OCI-LY7 (cell line): ENCODE measurements around the gene PHETA2. TPM values are rescaled to one million over a fixed set of nuclear protein-coding genes. Genes with fewer than 3 reads are reported as not detected.

ENCODE experiments used
- BruUV-seq: library from RNA; stranded (reverse); fragments of 400-500 nt; replicated peaks from 2 replicates; lab custom pipeline; 2021; lab: Mats Ljungman, UMichigan
- CTCF ChIA-PET: fragments of 300-600 bp; sonication (Branson Sonifier 250); formaldehyde crosslinking; loops from one replicate; lab custom pipeline; 2022; ENCODE audit warnings: antibody characterized with exemption; ENCODE audit not compliant: unreplicated experiment; lab: Charles Lee
- POLR2A ChIA-PET: fragments of 300-600 bp; sonication (Branson Sonifier 250); formaldehyde crosslinking; loops from one replicate; lab custom pipeline; 2022; ENCODE audit warnings: antibody characterized with exemption; lab: Charles Lee
- DNase-seq: peaks from one replicate; pipeline ENCODE4 v3.0.0-alpha.2; 2015; ENCODE audit warnings: low spot score
- H2AFZ ChIP-seq: fragments of 200-600 bp; sonication (generic), shearing (Covaris generic); 2 replicates; pipeline ENCODE4 v1.6.1; 2014; ENCODE audit warnings: mild to moderate bottlenecking, antibody characterized with exemption, low read length, moderate library complexity
- H3K27ac ChIP-seq: fragments of 200-600 bp; sonication (generic); 2 replicates; pipeline ENCODE4 v1.5.1; 2014; ENCODE audit warnings: mixed run types, low read depth, mild to moderate bottlenecking, moderate library complexity, low read length, inconsistent platforms; ENCODE audit not compliant: poor library complexity, severe bottlenecking
- H3K36me3 ChIP-seq: fragments of 200-600 bp; sonication (generic); 2 replicates; pipeline ENCODE4 v1.6.1; 2014; ENCODE audit warnings: mild to moderate bottlenecking, antibody characterized with exemption, low read length, moderate library complexity, mixed read lengths; ENCODE audit not compliant: insufficient read depth
- H3K4me1 ChIP-seq: fragments of 200-600 bp; sonication (generic); 2 replicates; pipeline ENCODE4 v1.5.1; 2014; ENCODE audit warnings: mild to moderate bottlenecking, low read length; ENCODE audit not compliant: insufficient read depth, poor library complexity, severe bottlenecking
- H3K4me2 ChIP-seq: fragments of 200-600 bp; sonication (generic); 2 replicates; pipeline ENCODE4 v1.6.1; 2014; ENCODE audit warnings: mild to moderate bottlenecking, low read length
- H3K4me3 ChIP-seq: fragments of 200-600 bp; sonication (generic); 2 replicates; pipeline ENCODE4 v1.5.1; 2014; ENCODE audit warnings: mild to moderate bottlenecking, low read depth, low read length; ENCODE audit not compliant: poor library complexity, severe bottlenecking
- H3K79me2 ChIP-seq: fragments of 200-600 bp; sonication (generic); 2 replicates; pipeline ENCODE4 v1.6.1; 2016; ENCODE audit warnings: low read depth, mild to moderate bottlenecking, low read length, moderate library complexity, mixed read lengths; ENCODE audit not compliant: insufficient read depth
- H3K9me2 ChIP-seq: fragments of 200-600 bp; sonication (generic); 2 replicates; pipeline ENCODE4 v1.6.1; 2016; ENCODE audit warnings: mild to moderate bottlenecking, low read length, mixed read lengths; ENCODE audit not compliant: insufficient read depth
- H3K9me3 ChIP-seq: fragments of 200-600 bp; sonication (generic); 2 replicates; pipeline ENCODE4 v1.6.1; 2014; ENCODE audit warnings: mild to moderate bottlenecking, mixed run types, low read length, mixed read lengths
- H4K20me1 ChIP-seq: fragments of 200-600 bp; sonication (generic); 2 replicates; pipeline ENCODE4 v1.6.1; 2014; ENCODE audit warnings: mild to moderate bottlenecking, antibody characterized with exemption, low read length, moderate library complexity, mixed read lengths; ENCODE audit not compliant: insufficient read depth
- EZH2phosphoT487 ChIP-seq: fragments of 200-600 bp; sonication (generic); IDR thresholded peaks from 2 replicates; pipeline ENCODE4 v1.6.1; 2018; ENCODE audit warnings: low read depth, borderline replicate concordance, mild to moderate bottlenecking, mixed run types, antibody characterized with exemption, low read length, moderate library complexity, mixed read lengths
- intact Hi-C: fragments of 100-400 bp; cut with micrococcal nuclease; formaldehyde crosslinking; loops from one replicate; pipeline ENCODE4 v1.10.0; 2022; ENCODE audit not compliant: unreplicated experiment
- total RNA-seq, 2 experiments: library from RNA; depleted of rRNA in 1 of 2; stranded (reverse); fragments of >200 nt in 1 of 2; shearing (Covaris generic) in 1 of 2; gene quantifications; 2 replicates each; pipeline ENCODE4 v1.2.3, GENCODE V29; 2014 to 2022
- TF ChIP-seq, protein P1 (sequence below): fragments of 200-600 bp; sonication (generic); conservative IDR thresholded peaks from 2 replicates; pipeline ENCODE4 v1.5.1; 2014; ENCODE audit warnings: mild to moderate bottlenecking, antibody characterized with exemption, low read length, moderate library complexity, mixed read lengths

Gene PHETA2
- total RNA-seq, 2 experiments from 2014 or later, result 0.23 TPM; not detected in 1

- Histone ChIP-seq H3K79me2 (no peaks in the 10 kb centered on the region), H3K36me3 (peaks cover 54% of the 10 kb centered on the region), H4K20me1 (no peaks in the 10 kb centered on the region), H2AFZ (no peak overlapping the region), H3K27ac (no peak overlapping the region), H3K4me2 (no peak overlapping the region), H3K9me3 (no peaks in the 10 kb centered on the region), H3K4me1 (peaks cover 10% of the 10 kb centered on the region), H3K9me2 (no peaks in the 10 kb centered on the region), H3K4me3 (no peak overlapping the region)
- intact Hi-C loops, result no loop called here
- no TSS peak for BruUV-seq
- ChIA-PET CTCF (no interaction called here), POLR2A (interaction anchor here (1.2 kb wide), 1 partner anchor 11 kb away, joined by 4 read pairs; no protein-coding TSS in a partner anchor)
- no peak for DNase-seq
- TF ChIP-seq, protein P1, sequence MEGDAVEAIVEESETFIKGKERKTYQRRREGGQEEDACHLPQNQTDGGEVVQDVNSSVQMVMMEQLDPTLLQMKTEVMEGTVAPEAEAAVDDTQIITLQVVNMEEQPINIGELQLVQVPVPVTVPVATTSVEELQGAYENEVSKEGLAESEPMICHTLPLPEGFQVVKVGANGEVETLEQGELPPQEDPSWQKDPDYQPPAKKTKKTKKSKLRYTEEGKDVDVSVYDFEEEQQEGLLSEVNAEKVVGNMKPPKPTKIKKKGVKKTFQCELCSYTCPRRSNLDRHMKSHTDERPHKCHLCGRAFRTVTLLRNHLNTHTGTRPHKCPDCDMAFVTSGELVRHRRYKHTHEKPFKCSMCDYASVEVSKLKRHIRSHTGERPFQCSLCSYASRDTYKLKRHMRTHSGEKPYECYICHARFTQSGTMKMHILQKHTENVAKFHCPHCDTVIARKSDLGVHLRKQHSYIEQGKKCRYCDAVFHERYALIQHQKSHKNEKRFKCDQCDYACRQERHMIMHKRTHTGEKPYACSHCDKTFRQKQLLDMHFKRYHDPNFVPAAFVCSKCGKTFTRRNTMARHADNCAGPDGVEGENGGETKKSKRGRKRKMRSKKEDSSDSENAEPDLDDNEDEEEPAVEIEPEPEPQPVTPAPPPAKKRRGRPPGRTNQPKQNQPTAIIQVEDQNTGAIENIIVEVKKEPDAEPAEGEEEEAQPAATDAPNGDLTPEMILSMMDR, result no peak
- no peak for TF ChIP-seq EZH2phosphoT487
These were observed 8.5 kb upstream of the PHETA2 start for GRCh38 chr22:42065438-42066125.

DNA sequence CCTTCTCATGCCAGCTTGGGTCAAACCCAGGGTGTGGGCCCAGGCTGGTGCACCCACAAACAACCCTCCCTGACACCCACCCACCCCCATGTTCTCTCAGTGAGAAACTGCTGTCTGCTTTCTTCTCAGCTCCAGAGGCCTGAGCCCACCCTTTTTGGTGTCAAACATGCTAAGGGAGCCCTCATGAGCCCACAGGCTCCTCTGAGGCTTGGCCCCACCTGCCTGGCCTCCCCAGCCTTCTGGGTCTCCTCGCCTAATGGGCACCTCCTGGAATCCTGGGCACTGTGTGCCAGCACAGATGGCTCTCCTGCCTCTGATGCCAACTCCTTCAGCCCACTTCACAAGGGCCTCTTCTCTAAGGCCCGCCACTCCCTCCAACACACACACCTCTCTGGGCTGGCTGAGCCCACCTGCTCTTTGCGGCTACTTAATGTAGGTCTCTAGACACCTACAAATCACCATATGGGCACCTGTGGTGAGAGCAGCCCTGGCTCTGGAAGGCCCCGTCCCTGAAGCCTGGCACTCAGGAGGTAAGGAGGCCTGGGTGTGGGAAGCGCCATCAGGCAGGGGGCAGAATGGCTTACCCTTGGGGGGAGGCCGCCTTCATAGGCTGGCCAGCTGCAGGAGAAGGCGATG lies 7.8 kb upstream of the PHETA2 start:
- H3K36me3 ChIP-seq, result peaks cover 48% of the 10 kb centered on the region
- H3K4me2 ChIP-seq, result no peak overlapping the region
- no peak for DNase-seq
- intact Hi-C loops, result no loop called here
- H3K79me2 ChIP-seq, result no peaks in the 10 kb centered on the region
- no peaks in the 10 kb centered on the region for H3K9me3 ChIP-seq
- no TSS peak for BruUV-seq
- CTCF ChIA-PET, result no interaction called here
- H3K4me1 ChIP-seq, result peaks cover 14% of the 10 kb centered on the region
- H4K20me1 ChIP-seq, result no peaks in the 10 kb centered on the region
- no peak overlapping the region for H3K27ac ChIP-seq
- POLR2A ChIA-PET, result no interaction called here
- TF ChIP-seq, protein P1, result no peak
- TF ChIP-seq EZH2phosphoT487, result no peak
- H3K4me3 ChIP-seq, result no peak overlapping the region
- H3K9me2 ChIP-seq, result no peaks in the 10 kb centered on the region
- H2AFZ ChIP-seq, result no peak overlapping the region

DNA sequence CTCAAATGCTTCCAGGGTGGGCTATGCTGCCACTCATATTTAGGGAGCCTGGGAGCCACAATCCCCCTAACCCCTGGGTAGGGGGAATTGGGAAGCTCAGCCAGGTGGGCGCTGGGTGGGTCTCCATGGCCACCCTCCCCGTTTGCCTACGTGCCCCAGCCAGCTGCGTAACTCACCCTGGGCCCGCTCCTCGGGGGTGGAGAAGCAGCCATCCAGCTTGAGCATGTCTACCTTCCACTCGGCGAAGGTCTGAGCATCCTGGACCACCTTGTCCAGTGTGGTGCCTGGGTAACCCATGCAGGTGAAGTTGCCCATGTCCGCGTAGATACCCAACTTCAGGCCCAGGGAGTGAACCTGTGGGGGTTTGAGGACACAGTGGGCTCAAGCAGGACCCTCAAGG lies 7.1 kb upstream of the PHETA2 start:
- intact Hi-C loops, result no loop called here
- CTCF ChIA-PET, result no interaction called here
- H4K20me1 ChIP-seq, result no peaks in the 10 kb centered on the region
- no peak for DNase-seq
- POLR2A ChIA-PET, result no interaction called here
- H3K9me2 ChIP-seq, result no peaks in the 10 kb centered on the region
- no peak for TF ChIP-seq EZH2phosphoT487
- TF ChIP-seq, protein P1, result no peak
- BruUV-seq, result no TSS peak
- H3K27ac ChIP-seq, result no peak overlapping the region
- H3K9me3 ChIP-seq, result no peaks in the 10 kb centered on the region
- H3K36me3 ChIP-seq, result peaks cover 41% of the 10 kb centered on the region
- H3K4me1 ChIP-seq, result peaks cover 18% of the 10 kb centered on the region
- no peak overlapping the region for H3K4me2 ChIP-seq
- no peak overlapping the region for H3K4me3 ChIP-seq
- no peaks in the 10 kb centered on the region for H3K79me2 ChIP-seq
- H2AFZ ChIP-seq, result no peak overlapping the region
